AG09309 (cell line): Measurements from ENCODE around the gene PLCXD3.

Experiments
- DNase-seq: peaks from one replicate; pipeline ENCODE4 v3.0.0-alpha.2; 2010; ENCODE audit warnings: low read depth
- H3K4me3 ChIP-seq: 2 replicates; pipeline ENCODE4 v1.5.1; 2011; ENCODE audit warnings: mild to moderate bottlenecking, low read depth, low read length, moderate library complexity; ENCODE audit not compliant: control insufficient read depth
- TF ChIP-seq, protein P1 (sequence below): IDR thresholded peaks from 2 replicates; pipeline ENCODE4 v1.5.1; 2011; ENCODE audit warnings: mild to moderate bottlenecking, low read depth, low read length, inconsistent platforms; ENCODE audit not compliant: insufficient read depth, control insufficient read depth; ENCODE audit errors: missing control alignments

PLCXD3 gene

DNA sequence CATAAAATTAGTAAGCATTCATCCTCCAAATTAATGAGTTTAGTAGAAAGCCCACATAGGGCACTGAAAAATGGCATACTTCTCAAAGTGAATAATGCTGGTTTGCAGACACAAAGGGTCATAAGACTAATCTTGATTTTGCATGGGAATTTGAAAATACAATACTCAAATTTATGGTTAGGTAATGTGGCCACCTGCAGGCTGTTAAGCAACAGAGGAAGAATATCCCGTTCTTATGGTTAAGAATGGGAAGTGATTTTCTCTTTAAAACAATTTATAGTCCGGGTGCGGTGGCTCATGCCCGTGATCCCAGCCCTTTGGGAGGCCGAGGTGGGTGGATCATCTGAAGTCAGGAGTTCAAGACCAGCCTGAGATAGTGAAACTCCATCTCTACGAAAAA lies 9.4 kb upstream of the PLCXD3 start:
- no peak for DNase-seq
- TF ChIP-seq, protein P1, sequence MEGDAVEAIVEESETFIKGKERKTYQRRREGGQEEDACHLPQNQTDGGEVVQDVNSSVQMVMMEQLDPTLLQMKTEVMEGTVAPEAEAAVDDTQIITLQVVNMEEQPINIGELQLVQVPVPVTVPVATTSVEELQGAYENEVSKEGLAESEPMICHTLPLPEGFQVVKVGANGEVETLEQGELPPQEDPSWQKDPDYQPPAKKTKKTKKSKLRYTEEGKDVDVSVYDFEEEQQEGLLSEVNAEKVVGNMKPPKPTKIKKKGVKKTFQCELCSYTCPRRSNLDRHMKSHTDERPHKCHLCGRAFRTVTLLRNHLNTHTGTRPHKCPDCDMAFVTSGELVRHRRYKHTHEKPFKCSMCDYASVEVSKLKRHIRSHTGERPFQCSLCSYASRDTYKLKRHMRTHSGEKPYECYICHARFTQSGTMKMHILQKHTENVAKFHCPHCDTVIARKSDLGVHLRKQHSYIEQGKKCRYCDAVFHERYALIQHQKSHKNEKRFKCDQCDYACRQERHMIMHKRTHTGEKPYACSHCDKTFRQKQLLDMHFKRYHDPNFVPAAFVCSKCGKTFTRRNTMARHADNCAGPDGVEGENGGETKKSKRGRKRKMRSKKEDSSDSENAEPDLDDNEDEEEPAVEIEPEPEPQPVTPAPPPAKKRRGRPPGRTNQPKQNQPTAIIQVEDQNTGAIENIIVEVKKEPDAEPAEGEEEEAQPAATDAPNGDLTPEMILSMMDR: peak; percentile 25

GRCh38 chr5:41517909-41518308 lies 7.5 kb upstream of the PLCXD3 start:
- TF ChIP-seq, protein P1: no peak
- no peak for DNase-seq
- H3K4me3 ChIP-seq: no peak overlapping the region

More for the DNA sequence above, 9.4 kb upstream of the PLCXD3 start:
- no peak overlapping the region for H3K4me3 ChIP-seq

GRCh38 chr5:41511241-41511640 lies 840 bp upstream of the PLCXD3 start:
- DNase-seq: no peak

GRCh38 chr5:41509399-41510175 lies 814 bp downstream of the PLCXD3 start:
- TF ChIP-seq, protein P1: no peak
- H3K4me3 ChIP-seq: peak overlapping the region; percentile 24; the same call in 1 of the 2 replicates
- no peak for DNase-seq

More at GRCh38 chr5:41511241-41511640, 840 bp upstream of the PLCXD3 start:
- TF ChIP-seq, protein P1: no peak
- no peak overlapping the region for H3K4me3 ChIP-seq

DNA sequence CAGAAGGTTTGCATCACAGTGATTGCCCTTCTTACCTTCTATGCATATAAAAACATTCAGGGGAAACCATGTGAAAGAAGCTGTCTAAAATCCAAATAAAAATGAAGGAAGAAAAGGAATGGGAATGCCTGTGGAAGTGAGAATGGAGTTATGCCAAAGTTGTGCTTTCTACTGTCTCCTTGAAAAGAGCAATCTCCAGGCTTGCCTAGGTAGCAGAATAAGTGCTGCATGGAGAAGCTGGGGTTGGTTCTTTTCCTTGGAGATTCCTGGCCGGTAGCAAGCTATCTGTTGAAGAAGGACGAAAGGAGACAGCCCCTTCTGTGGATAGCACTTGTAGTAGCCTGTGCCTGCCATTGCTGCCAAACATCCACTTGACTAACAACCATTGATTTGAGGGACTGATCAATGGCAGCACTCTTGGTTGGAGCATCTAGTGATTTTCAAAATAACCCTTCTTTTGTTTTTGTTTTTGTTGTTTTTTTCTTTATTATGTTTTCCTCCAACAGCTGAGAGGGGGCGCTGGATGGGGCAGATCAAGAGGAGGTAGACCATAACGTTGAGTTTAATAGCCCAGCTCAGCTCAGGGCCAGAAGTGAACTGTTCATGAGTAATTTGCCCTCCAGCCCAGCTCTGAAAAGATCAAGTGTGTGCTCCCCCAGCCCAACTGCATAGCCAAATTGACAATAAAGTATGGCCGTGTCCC lies 1.6 kb downstream of the PLCXD3 start:
- TF ChIP-seq, protein P1: no peak
- no peak overlapping the region for H3K4me3 ChIP-seq
- DNase-seq: no peak

GRCh38 chr5:41508186-41508585 lies 2.2 kb downstream of the PLCXD3 start:
- TF ChIP-seq, protein P1: no peak
- no peak overlapping the region for H3K4me3 ChIP-seq
- DNase-seq: no peak
